IPS-20b (cell line): Measurements from ENCODE around the gene ENOX1.

ENCODE experiments used
- H3K27ac ChIP-seq: one replicate; pipeline ENCODE4 v1.5.1; 2013; ENCODE audit warnings: low read length
- H3K27me3 ChIP-seq: 2 replicates; pipeline ENCODE4 v1.6.1; 2013; ENCODE audit warnings: mild to moderate bottlenecking, low read length, inconsistent platforms; ENCODE audit not compliant: insufficient read depth
- H3K36me3 ChIP-seq: 2 replicates; pipeline ENCODE4 v1.6.1; 2013; ENCODE audit warnings: low read depth, mild to moderate bottlenecking, inconsistent platforms, low read length, moderate library complexity; ENCODE audit not compliant: insufficient read depth
- H3K4me1 ChIP-seq: 2 replicates; pipeline ENCODE4 v1.6.1; 2013; ENCODE audit warnings: mild to moderate bottlenecking, control low read depth, inconsistent platforms, low read length, moderate library complexity; ENCODE audit not compliant: insufficient read depth
- H3K4me3 ChIP-seq: 2 replicates; pipeline ENCODE4 v1.5.1; 2013; ENCODE audit warnings: mild to moderate bottlenecking, low read length, inconsistent platforms
- H3K9ac ChIP-seq: 2 replicates; pipeline ENCODE4 v1.6.1; 2013; ENCODE audit warnings: low read depth, mild to moderate bottlenecking, inconsistent platforms, low read length, moderate library complexity
- H3K9me3 ChIP-seq: 2 replicates; pipeline ENCODE4 v1.6.1; 2013; ENCODE audit warnings: mild to moderate bottlenecking, low read depth, low read length, inconsistent platforms; ENCODE audit not compliant: insufficient read depth

ENOX1 gene

DNA sequence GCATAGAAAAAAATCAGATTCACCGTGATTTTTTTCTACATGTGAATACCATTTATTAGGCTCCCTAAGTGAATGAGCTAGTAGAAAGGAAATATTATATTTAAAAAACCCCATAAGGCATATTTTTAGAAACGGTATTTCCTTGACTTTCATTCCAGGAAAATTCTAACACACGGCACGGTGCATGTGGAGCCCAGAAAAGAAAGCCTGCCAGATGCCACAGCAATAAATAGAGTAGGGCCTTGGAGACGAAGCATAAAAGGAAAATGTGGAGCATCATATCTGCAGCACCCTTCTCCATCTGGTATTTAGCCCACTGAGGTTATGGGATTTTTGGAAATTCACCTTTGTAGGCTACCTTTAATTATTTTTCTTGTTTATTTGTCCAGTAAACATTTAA, 314.4 kb downstream of the ENOX1 start:
- no peak overlapping the region for H3K27ac ChIP-seq
- no peak overlapping the region for H3K4me3 ChIP-seq
- H3K9me3 ChIP-seq = no peaks in the 10 kb centered on the region
- H3K36me3 ChIP-seq = no peaks in the 10 kb centered on the region
- no peak overlapping the region for H3K9ac ChIP-seq
- no peaks in the 10 kb centered on the region for H3K4me1 ChIP-seq
- H3K27me3 ChIP-seq = no peaks in the 10 kb centered on the region

DNA sequence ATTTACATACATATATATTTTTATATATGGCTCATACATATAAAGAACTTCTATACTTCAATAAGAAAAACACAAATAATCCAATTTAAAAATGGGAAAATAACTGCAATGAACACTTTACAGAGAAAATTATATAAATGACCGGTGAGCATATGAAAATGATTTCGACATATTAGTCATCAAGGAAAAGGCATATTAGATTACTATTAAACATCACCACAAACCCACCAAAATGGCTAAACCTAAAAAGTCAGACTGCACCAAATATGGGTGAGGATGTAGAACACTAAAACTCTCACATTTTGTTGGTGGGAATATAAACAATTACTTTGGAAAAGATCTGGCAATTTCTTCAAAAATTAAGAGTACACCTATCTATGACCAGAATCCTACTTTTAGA, 316.2 kb downstream of the ENOX1 start:
- H3K4me1 ChIP-seq = no peaks in the 10 kb centered on the region
- H3K27ac ChIP-seq = no peak overlapping the region
- no peaks in the 10 kb centered on the region for H3K27me3 ChIP-seq
- H3K9me3 ChIP-seq = no peaks in the 10 kb centered on the region
- no peak overlapping the region for H3K9ac ChIP-seq
- no peak overlapping the region for H3K4me3 ChIP-seq
- no peaks in the 10 kb centered on the region for H3K36me3 ChIP-seq

GRCh38 chr13:43469791-43470190, 317.0 kb downstream of the ENOX1 start:
- Histone ChIP-seq H3K9me3 (no peaks in the 10 kb centered on the region), H3K36me3 (no peaks in the 10 kb centered on the region), H3K4me1 (0 out of 2 replicates have a peak, but pooled peaks cover under 1% of the 10 kb centered on the region), H3K9ac (no peak overlapping the region), H3K27me3 (no peaks in the 10 kb centered on the region), H3K27ac (no peak overlapping the region), H3K4me3 (no peak overlapping the region)

- H3K36me3 ChIP-seq = no peaks in the 10 kb centered on the region
- no peak overlapping the region for H3K4me3 ChIP-seq
- H3K27ac ChIP-seq = no peak overlapping the region
Observed at GRCh38 chr13:43464578-43465264, 322.1 kb downstream of the ENOX1 start.

DNA sequence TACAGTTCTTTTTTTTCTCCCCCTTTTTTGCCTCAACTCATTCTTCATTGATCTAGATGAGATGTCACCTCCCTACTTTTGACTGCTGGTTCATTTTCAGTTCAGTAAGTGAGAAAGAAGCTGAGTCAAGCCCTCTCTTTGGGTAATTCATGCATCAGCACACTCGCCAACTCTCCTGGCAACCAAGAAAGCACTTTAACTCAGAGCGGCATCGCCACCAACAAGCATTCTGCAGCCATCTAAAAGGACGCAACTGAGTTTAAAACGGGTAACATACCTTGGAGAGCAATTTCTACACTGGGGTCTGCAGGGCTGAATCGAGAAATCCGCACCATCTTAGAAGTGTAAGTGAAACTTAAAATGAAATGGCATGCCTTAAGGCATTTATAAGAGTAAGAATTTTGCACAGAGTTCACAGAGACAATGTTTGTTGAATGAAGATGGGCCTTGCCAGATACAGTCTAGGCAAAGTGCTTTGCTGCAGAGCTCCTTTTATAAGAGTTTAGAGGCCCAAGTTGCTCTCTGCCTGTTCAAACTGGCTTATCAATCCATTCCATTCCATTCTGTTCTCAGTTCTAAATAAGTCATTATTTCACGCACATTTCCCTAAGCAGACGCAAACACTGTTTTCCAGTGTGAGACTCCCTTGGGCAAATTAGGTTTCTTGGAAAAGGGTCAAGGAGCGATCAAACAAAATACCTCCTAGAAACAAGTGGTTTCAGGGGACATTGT, 338.0 kb downstream of the ENOX1 start:
- H3K4me3 ChIP-seq = no peak overlapping the region
- no peak overlapping the region for H3K9ac ChIP-seq
- no peaks in the 10 kb centered on the region for H3K4me1 ChIP-seq
- H3K9me3 ChIP-seq = no peaks in the 10 kb centered on the region
- H3K36me3 ChIP-seq = no peaks in the 10 kb centered on the region
- no peaks in the 10 kb centered on the region for H3K27me3 ChIP-seq
- H3K27ac ChIP-seq = no peak overlapping the region

More at GRCh38 chr13:43464578-43465264, 322.1 kb downstream of the ENOX1 start:
- H3K27me3 ChIP-seq = no peaks in the 10 kb centered on the region
- peaks cover 3% of the 10 kb centered on the region; the same call in 1 of the 2 replicates for H3K4me1 ChIP-seq
- H3K9ac ChIP-seq = no peak overlapping the region
- no peaks in the 10 kb centered on the region for H3K9me3 ChIP-seq

DNA sequence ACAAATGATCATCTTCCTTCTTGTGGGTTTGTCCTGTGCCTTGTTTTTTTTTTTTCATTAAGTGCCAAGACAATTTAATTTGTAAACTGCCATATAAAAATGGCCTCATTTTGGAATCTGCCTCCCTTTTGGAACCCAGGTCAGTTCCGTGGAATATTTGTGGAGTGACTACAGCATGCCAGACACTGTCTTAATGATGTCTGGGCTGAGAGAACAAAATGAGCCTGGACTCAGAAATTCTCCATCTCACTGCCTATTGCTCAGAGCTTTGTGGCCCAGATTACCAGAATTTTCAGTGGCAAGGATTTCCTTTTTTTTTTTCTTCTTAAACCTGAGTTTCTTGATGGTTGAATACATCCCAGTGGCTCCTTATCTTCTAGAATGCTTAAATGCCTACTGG, 340.6 kb downstream of the ENOX1 start:
- H3K27me3 ChIP-seq = no peaks in the 10 kb centered on the region
- H3K36me3 ChIP-seq = no peaks in the 10 kb centered on the region
- H3K4me3 ChIP-seq = no peak overlapping the region
- H3K9me3 ChIP-seq = no peaks in the 10 kb centered on the region
- no peak overlapping the region for H3K27ac ChIP-seq
- H3K9ac ChIP-seq = no peak overlapping the region
- H3K4me1 ChIP-seq = peaks cover 5% of the 10 kb centered on the region; the same call in 1 of the 2 replicates

DNA sequence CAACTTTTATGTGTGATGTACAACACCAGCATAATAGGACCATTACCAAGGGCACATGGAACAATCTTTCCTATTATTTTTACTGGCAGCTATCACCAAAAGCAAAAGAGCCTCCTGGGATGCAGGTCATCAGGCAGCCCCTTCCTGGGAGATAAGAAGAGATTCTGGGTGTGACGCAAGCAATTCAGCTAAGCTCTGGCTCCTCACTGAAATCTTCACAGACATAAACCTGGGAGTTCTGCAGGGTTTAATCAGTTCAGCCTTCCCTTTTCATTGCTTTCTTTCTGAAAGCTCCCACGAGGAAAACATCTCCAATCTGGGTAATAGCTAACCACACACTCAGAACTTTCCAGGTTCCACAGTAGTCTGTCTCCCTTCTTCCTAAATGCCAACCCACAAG, 341.1 kb downstream of the ENOX1 start:
- H3K9ac ChIP-seq = no peak overlapping the region
- no peaks in the 10 kb centered on the region for H3K9me3 ChIP-seq
- H3K4me1 ChIP-seq = peaks cover 5% of the 10 kb centered on the region; the same call in 1 of the 2 replicates
- H3K27me3 ChIP-seq = no peaks in the 10 kb centered on the region
- no peak overlapping the region for H3K27ac ChIP-seq
- no peaks in the 10 kb centered on the region for H3K36me3 ChIP-seq
- no peak overlapping the region for H3K4me3 ChIP-seq

DNA sequence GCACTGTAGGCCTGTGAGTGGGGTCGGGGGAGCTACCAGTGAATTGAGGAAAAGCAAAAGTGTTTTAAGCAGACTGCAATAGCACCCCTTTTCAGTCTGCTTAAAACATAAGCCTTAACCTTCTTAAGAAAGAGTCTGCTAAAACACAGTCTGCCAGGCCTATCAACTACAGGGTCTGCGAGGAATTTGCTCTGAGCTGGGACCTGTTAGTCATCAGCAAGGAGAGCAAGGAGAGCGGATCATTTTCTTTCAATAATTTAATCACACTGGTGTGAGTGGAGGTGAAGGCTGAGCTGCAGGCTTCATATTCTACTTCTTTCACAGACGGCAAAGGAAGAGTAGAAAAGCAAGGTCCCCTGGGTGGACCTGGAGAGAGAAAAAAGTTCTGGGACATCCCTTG, 342.7 kb downstream of the ENOX1 start:
- Histone ChIP-seq H3K36me3 (no peaks in the 10 kb centered on the region), H3K9ac (no peak overlapping the region), H3K4me1 (peaks cover 5% of the 10 kb centered on the region; the same call in 1 of the 2 replicates), H3K4me3 (no peak overlapping the region), H3K27me3 (no peaks in the 10 kb centered on the region), H3K9me3 (no peaks in the 10 kb centered on the region), H3K27ac (no peak overlapping the region)

DNA sequence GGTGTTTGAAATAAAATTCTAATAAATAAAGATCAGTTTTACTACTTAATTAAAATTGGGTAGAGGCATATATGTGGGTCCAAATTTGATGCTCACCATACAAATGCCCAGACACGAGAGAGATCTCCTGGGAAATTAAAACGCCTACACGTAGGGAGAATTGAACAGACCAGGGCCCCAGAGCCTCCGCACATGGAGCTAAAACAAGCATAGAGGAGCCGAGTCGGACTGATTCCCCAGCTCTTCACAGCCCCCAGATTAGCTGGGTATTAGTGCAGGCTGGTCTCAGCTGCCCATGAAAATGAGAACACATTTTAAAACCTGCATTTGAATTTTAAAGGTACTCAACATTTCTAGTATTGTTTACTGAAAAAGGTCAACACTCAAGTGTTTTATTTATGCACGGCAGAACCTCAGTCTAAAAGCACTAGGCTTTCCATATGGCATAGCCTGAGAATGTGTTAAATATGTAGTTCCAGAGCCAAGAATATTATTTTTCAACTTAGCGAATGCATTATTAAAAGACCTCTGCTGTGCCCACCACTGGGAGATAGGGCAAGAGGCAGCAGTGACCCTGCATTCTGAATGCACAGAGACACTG, 344.8 kb downstream of the ENOX1 start:
- Histone ChIP-seq H3K36me3 (no peaks in the 10 kb centered on the region), H3K4me3 (no peak overlapping the region), H3K9me3 (no peaks in the 10 kb centered on the region), H3K27ac (no peak overlapping the region), H3K9ac (no peak overlapping the region), H3K4me1 (peaks cover 5% of the 10 kb centered on the region; the same call in 1 of the 2 replicates), H3K27me3 (no peaks in the 10 kb centered on the region)

DNA sequence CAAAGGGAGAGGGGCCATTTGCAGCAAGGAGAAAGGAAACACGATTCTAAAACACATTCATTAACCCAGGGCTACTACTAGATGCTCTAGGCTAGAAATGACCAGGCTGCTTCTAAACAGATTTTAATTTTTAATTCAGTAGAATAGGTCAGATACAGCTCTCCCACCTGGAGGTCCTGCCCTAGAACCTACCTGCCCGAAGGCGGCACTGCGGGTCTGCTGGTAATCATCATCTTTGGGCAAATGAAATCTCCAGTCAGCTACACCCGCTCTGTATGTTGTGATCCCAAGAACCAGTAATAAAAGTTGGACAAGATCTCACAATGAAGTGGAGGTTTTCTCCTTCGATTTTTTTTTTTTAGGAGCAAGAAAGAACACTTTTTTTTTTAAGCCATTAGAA, 345.3 kb downstream of the ENOX1 start:
- H3K4me1 ChIP-seq = peaks cover 5% of the 10 kb centered on the region; the same call in 1 of the 2 replicates
- H3K4me3 ChIP-seq = no peak overlapping the region
- no peaks in the 10 kb centered on the region for H3K9me3 ChIP-seq
- no peaks in the 10 kb centered on the region for H3K27me3 ChIP-seq
- H3K9ac ChIP-seq = no peak overlapping the region
- H3K36me3 ChIP-seq = no peaks in the 10 kb centered on the region
- no peak overlapping the region for H3K27ac ChIP-seq

GRCh38 chr13:43434191-43434590, 352.6 kb downstream of the ENOX1 start:
- peaks cover 8% of the 10 kb centered on the region; the same call in 1 of the 2 replicates for H3K4me1 ChIP-seq
- no peaks in the 10 kb centered on the region for H3K9me3 ChIP-seq
- no peak overlapping the region for H3K27ac ChIP-seq
- no peak overlapping the region for H3K9ac ChIP-seq
- H3K4me3 ChIP-seq = no peak overlapping the region
- no peaks in the 10 kb centered on the region for H3K27me3 ChIP-seq
- no peaks in the 10 kb centered on the region for H3K36me3 ChIP-seq
